HCT116 (cell line): Measurements from ENCODE around the gene CPT1A. TPM values are rescaled to one million over a fixed set of nuclear protein-coding genes. Genes with fewer than 3 reads are reported as not detected.

ENCODE experiments used
- ATAC-seq: fragments of 200-7000 bp; cut with Tn5 transposase; 2 replicates; pipeline ENCODE4 v1.9.1; 2020; ENCODE audit warnings: mild to moderate bottlenecking, moderate library complexity
- BruUV-seq: library from RNA; stranded (reverse); fragments of 400-500 nt; replicated peaks from 2 replicates; lab custom pipeline; 2021; lab: Mats Ljungman, UMichigan
- CTCF ChIA-PET: fragments of 300-600 bp; sonication (Branson Sonifier 250); formaldehyde crosslinking; loops from one replicate; lab custom pipeline; 2021; ENCODE audit warnings: antibody characterized with exemption; lab: Charles Lee
- POLR2A ChIA-PET: fragments of 300-600, 350-600 bp; sonication (Branson Sonifier 250); formaldehyde crosslinking; loops from one replicate; lab custom pipeline; 2021; ENCODE audit warnings: antibody characterized with exemption; lab: Charles Lee
- RAD21 ChIA-PET, 2 experiments: fragments of 300-600 bp; sonication (Branson Sonifier 250); formaldehyde crosslinking; loops; one replicate each; lab custom pipeline; 2023; ENCODE audit warnings: low total read pairs in 2 of 2; ENCODE audit not compliant: uncharacterized antibody in 2 of 2, unreplicated experiment in 2 of 2, low non-redundant PET in 1 of 2; lab: Charles Lee
- DNase-seq: peaks from one replicate; pipeline ENCODE4 v3.0.0-alpha.2; 2010; ENCODE audit warnings: low read depth, low spot score
- H2AFZ ChIP-seq: fragments of 200-600 bp; shearing (Covaris generic), sonication (generic); 2 replicates; pipeline ENCODE4 v1.6.1; 2017; ENCODE audit warnings: low read depth, mixed run types, mixed read lengths, antibody characterized with exemption, low read length; ENCODE audit not compliant: poor library complexity, severe bottlenecking
- H3K27ac ChIP-seq: 2 replicates; pipeline ENCODE4 v1.5.1; 2012; ENCODE audit warnings: low read depth, low read length
- H3K27me3 ChIP-seq: fragments of 200-600 bp; sonication (generic); 2 replicates; pipeline ENCODE4 v1.6.1; 2016; ENCODE audit warnings: mixed run types, low read length, mixed read lengths; ENCODE audit not compliant: insufficient read depth
- H3K36me3 ChIP-seq, 2 experiments: fragments of 200-500 bp in 1 of 2; fragments of 200-600 bp in 1 of 2; sonication (Bioruptor generic) in 1 of 2; sonication (generic) in 1 of 2; 2 replicates each; pipeline versions ENCODE4 v1.5.1 to v1.6.1; 2014 to 2016; ENCODE audit warnings: low read length in 2 of 2, inconsistent platforms in 1 of 2, mixed read lengths in 1 of 2, mixed run types in 1 of 2; ENCODE audit not compliant: insufficient read depth in 2 of 2, control insufficient read depth in 1 of 2
- H3K4me1 ChIP-seq, 2 experiments: fragments of 200-600 bp in 1 of 2; sonication (generic) in 1 of 2; 2 replicates each; pipeline versions ENCODE4 v1.5.1 to v1.6.1; 2012 to 2017; ENCODE audit warnings: low read length in 2 of 2, inconsistent platforms in 1 of 2, mild to moderate bottlenecking in 1 of 2, mixed read lengths in 1 of 2, mixed run types in 1 of 2, moderate library complexity in 1 of 2; ENCODE audit not compliant: insufficient read depth in 2 of 2, control insufficient read depth in 1 of 2
- H3K4me2 ChIP-seq: fragments of 200-600 bp; sonication (generic); 2 replicates; pipeline ENCODE4 v1.6.1; 2017; ENCODE audit warnings: mixed run types, low read length, mixed read lengths
- H3K4me3 ChIP-seq, 2 experiments: fragments of 200-600 bp in 1 of 2; sonication (generic) in 1 of 2; replicated peaks in 1 of 2; 2 replicates each; pipeline ENCODE4 v1.5.1; 2011 to 2016; ENCODE audit warnings: low read length in 2 of 2, control low read depth in 1 of 2, low read depth in 1 of 2, mild to moderate bottlenecking in 1 of 2, mixed read lengths in 1 of 2, mixed run types in 1 of 2
- H3K79me2 ChIP-seq: fragments of 200-600 bp; sonication (generic); 2 replicates; pipeline ENCODE4 v1.6.1; 2017; ENCODE audit warnings: mild to moderate bottlenecking, mixed run types, low read length, moderate library complexity, mixed read lengths; ENCODE audit not compliant: insufficient read depth
- H3K9ac ChIP-seq: fragments of 200-600 bp; sonication (generic); 2 replicates; pipeline ENCODE4 v1.6.1; 2016; ENCODE audit warnings: low read length, mixed read lengths
- H3K9me2 ChIP-seq: fragments of 200-600 bp; sonication (generic), shearing (Covaris generic); 2 replicates; pipeline ENCODE4 v1.6.1; 2017; ENCODE audit warnings: mixed run types, mild to moderate bottlenecking, moderate library complexity; ENCODE audit not compliant: insufficient read depth
- H3K9me3 ChIP-seq, 2 experiments: fragments of 200-500 bp in 1 of 2; fragments of 200-600 bp in 1 of 2; sonication (Bioruptor generic) in 1 of 2; sonication (generic) in 1 of 2; 2 replicates each; pipeline ENCODE4 v1.6.1; 2014 to 2017; ENCODE audit warnings: low read length in 2 of 2, mixed read lengths in 2 of 2, inconsistent platforms in 1 of 2, low read depth in 1 of 2, mild to moderate bottlenecking in 1 of 2, mixed run types in 1 of 2, moderate library complexity in 1 of 2; ENCODE audit not compliant: control insufficient read depth in 1 of 2, insufficient read depth in 1 of 2
- H4K20me1 ChIP-seq: fragments of 200-600 bp; sonication (generic), shearing (Covaris generic); 2 replicates; pipeline ENCODE4 v1.6.1; 2017; ENCODE audit warnings: mixed run types, mild to moderate bottlenecking, moderate library complexity; ENCODE audit not compliant: insufficient read depth
- ATF3 ChIP-seq: IDR thresholded peaks from 2 replicates; pipeline ENCODE4 v1.6.1; 2012
- CEBPB ChIP-seq: IDR thresholded peaks from 2 replicates; pipeline ENCODE4 v1.6.1; 2012; ENCODE audit warnings: low read depth
- ELF1 ChIP-seq: IDR thresholded peaks from 2 replicates; pipeline ENCODE4 v1.6.1; 2012; ENCODE audit warnings: low read depth, borderline replicate concordance
- EZH2phosphoT487 ChIP-seq: fragments of 200-600 bp; IDR thresholded peaks from 2 replicates; pipeline ENCODE4 v1.6.1; 2018; ENCODE audit warnings: antibody characterized with exemption, borderline replicate concordance
- POLR2AphosphoS5 ChIP-seq: IDR thresholded peaks from 2 replicates; pipeline ENCODE4 v1.6.1; 2011; ENCODE audit warnings: mild to moderate bottlenecking, low read depth, low read length, moderate library complexity
- SIN3A ChIP-seq: IDR thresholded peaks from 2 replicates; pipeline ENCODE4 v1.6.1; 2012; ENCODE audit warnings: low read depth
- SRF ChIP-seq: IDR thresholded peaks from 2 replicates; pipeline ENCODE4 v1.6.1; 2012; ENCODE audit warnings: low read depth
- TCF7L2 ChIP-seq: IDR thresholded peaks from 2 replicates; pipeline ENCODE4 v1.7.0; 2011; ENCODE audit warnings: borderline replicate concordance, inconsistent platforms; ENCODE audit not compliant: insufficient read depth, insufficient read length; ENCODE audit errors: extremely low read depth
- ZFX ChIP-seq: fragments of 450-650 bp; IDR thresholded peaks from 2 replicates; pipeline ENCODE4 v1.6.1; 2017
- intact Hi-C: fragments of 100-400 bp; cut with micrococcal nuclease; formaldehyde crosslinking; loops from 2 replicates; pipeline ENCODE4 v1.10.0; 2022
- total RNA-seq: library from RNA; stranded (reverse); gene quantifications from one replicate; pipeline ENCODE4 v1.2.1, GENCODE V29; 2021; ENCODE audit not compliant: unreplicated experiment

The CPT1A gene
- total RNA-seq, 1 experiment from 2014 or later = 54.4 TPM

- no peak for TF ChIP-seq EZH2phosphoT487
- no peak for TF ChIP-seq SRF
- TF ChIP-seq TCF7L2 = no peak
- no peak for TF ChIP-seq ZFX
- TF ChIP-seq CEBPB = no peak
- TF ChIP-seq ATF3 = no peak
- no peak for TF ChIP-seq POLR2AphosphoS5
- TF ChIP-seq SIN3A = no peak
- TF ChIP-seq ELF1 = no peak
Observed at GRCh38 chr11:68835749-68836148, 6.0 kb downstream of the CPT1A start (continued).

- RAD21 ChIA-PET = interaction anchor here in 1 of 2 experiments (0.6 kb wide), 1 partner anchor 794 kb away, joined by 4 read pairs; no protein-coding TSS in a partner anchor
- no peak overlapping the region for H3K27ac ChIP-seq
- peaks cover 4% of the 10 kb centered on the region; the same call in 1 of the 2 replicates for H4K20me1 ChIP-seq
- CTCF ChIA-PET = no interaction called here
- no peak overlapping the region for H3K4me2 ChIP-seq
- H3K9ac ChIP-seq = no peak overlapping the region
- TF ChIP-seq ZFX = no peak
- no peaks in the 10 kb centered on the region for H3K36me3 ChIP-seq
- H3K4me1 ChIP-seq = peaks cover 25 to 45% of the 10 kb centered on the region in 2 experiments
- no peaks in the 10 kb centered on the region for H3K9me3 ChIP-seq
- H3K9me2 ChIP-seq = no peaks in the 10 kb centered on the region
- BruUV-seq = no TSS peak
- POLR2A ChIA-PET = no interaction called here
- H2AFZ ChIP-seq = no peak overlapping the region
- intact Hi-C loops = no loop called here
- DNase-seq = no peak
- no peak overlapping the region for H3K4me3 ChIP-seq
- no peaks in the 10 kb centered on the region for H3K27me3 ChIP-seq
- H3K79me2 ChIP-seq = peaks cover 54% of the 10 kb centered on the region
- ATAC-seq = no peak
Observed at GRCh38 chr11:68835328-68835727, 6.4 kb downstream of the CPT1A start.
